DND-41 (cell line): ENCODE measurements around the gene SV2B.

ENCODE experiments used
- ATAC-seq: fragments of 200-7000 bp; cut with Tn5 transposase; 3 replicates; pipeline ENCODE4 v1.9.1; 2021; ENCODE audit warnings: low read depth; ENCODE audit not compliant: insufficient read depth
- DNase-seq: peaks from one replicate; pipeline ENCODE4 v3.0.0-alpha.2; 2020
- H2AFZ ChIP-seq: 2 replicates; pipeline ENCODE4 v1.6.0; 2012; ENCODE audit warnings: low read depth, low read length
- H3K27ac ChIP-seq: 2 replicates; pipeline ENCODE4 v1.5.1; 2012; ENCODE audit warnings: low read length, inconsistent platforms
- H3K27me3 ChIP-seq: fragments of 200-600 bp; sonication (generic); 2 replicates; pipeline ENCODE4 v1.6.0; 2012; ENCODE audit warnings: low read length, mild to moderate bottlenecking, inconsistent platforms; ENCODE audit not compliant: insufficient read depth, poor library complexity
- H3K36me3 ChIP-seq: 2 replicates; pipeline ENCODE4 v1.5.1; 2012; ENCODE audit warnings: low read length, inconsistent platforms; ENCODE audit not compliant: insufficient read depth
- H3K4me1 ChIP-seq: 2 replicates; pipeline ENCODE4 v1.5.1; 2012; ENCODE audit warnings: mild to moderate bottlenecking, low read length; ENCODE audit not compliant: insufficient read depth
- H3K4me2 ChIP-seq: 2 replicates; pipeline ENCODE4 v1.6.0; 2012; ENCODE audit warnings: mild to moderate bottlenecking, moderate library complexity, low read length, inconsistent platforms; ENCODE audit not compliant: insufficient read depth
- H3K4me3 ChIP-seq, 2 experiments: fragments of 200-600 bp in 1 of 2; shearing (Covaris generic) in 1 of 2; 2 replicates each; pipeline ENCODE4 v1.5.1; 2012 to 2016; ENCODE audit warnings: inconsistent platforms in 2 of 2, low read length in 2 of 2, mild to moderate bottlenecking in 2 of 2, low read depth in 1 of 2, moderate library complexity in 1 of 2
- H3K79me2 ChIP-seq: 2 replicates; pipeline ENCODE4 v1.6.0; 2012; ENCODE audit warnings: low read length, inconsistent platforms; ENCODE audit not compliant: insufficient read depth
- H3K9ac ChIP-seq: 2 replicates; pipeline ENCODE4 v1.6.0; 2012; ENCODE audit warnings: low read depth, mild to moderate bottlenecking, inconsistent platforms, low read length, moderate library complexity
- H3K9me3 ChIP-seq: 2 replicates; pipeline ENCODE4 v1.5.1; 2012; ENCODE audit warnings: low read length, moderate library complexity, mild to moderate bottlenecking, inconsistent platforms; ENCODE audit not compliant: insufficient read depth, severe bottlenecking
- H4K20me1 ChIP-seq: 2 replicates; pipeline ENCODE4 v1.6.0; 2012; ENCODE audit warnings: low read length; ENCODE audit not compliant: insufficient read depth
- EZH2 ChIP-seq: IDR thresholded peaks from 3 replicates; pipeline ENCODE4 v1.6.1; 2012; ENCODE audit warnings: borderline replicate concordance, low read depth, mild to moderate bottlenecking, moderate library complexity, low read length, inconsistent platforms; ENCODE audit not compliant: severe bottlenecking
- TF ChIP-seq, protein P1 (sequence below): IDR thresholded peaks from 2 replicates; pipeline ENCODE4 v1.5.1; 2012; ENCODE audit warnings: borderline replicate concordance, low read length, moderate library complexity, mild to moderate bottlenecking; ENCODE audit not compliant: poor library complexity, severe bottlenecking; ENCODE audit errors: extremely low read depth

Gene SV2B

DNA sequence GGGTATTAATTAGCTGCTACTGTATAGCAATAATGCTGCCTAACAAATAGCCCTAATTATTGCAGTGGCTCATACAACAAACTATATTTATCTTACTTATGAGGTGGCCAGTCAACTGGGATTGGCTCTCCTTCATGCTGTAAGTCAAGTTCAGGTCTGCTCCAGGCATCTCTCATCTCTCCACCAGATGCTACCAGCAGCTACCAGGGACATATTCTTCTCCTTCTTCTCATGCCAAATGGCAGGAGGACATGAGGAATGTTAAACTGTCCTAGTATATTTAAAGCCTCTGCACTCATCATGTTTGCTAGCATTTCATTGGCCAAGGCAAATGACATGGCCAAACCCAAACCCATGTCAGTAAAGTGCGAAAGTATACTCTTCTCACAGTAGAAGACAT is 17.3 kb downstream of the SV2B start:
- Histone ChIP-seq H3K4me3 (no peak overlapping the region), H3K9me3 (no peaks in the 10 kb centered on the region), H3K27me3 (no peaks in the 10 kb centered on the region), H3K9ac (no peak overlapping the region), H3K79me2 (no peaks in the 10 kb centered on the region), H4K20me1 (no peaks in the 10 kb centered on the region), H3K4me1 (no peaks in the 10 kb centered on the region), H3K27ac (no peak overlapping the region), H3K4me2 (no peak overlapping the region), H2AFZ (no peak overlapping the region), H3K36me3 (no peaks in the 10 kb centered on the region)
- TF ChIP-seq, protein P1, sequence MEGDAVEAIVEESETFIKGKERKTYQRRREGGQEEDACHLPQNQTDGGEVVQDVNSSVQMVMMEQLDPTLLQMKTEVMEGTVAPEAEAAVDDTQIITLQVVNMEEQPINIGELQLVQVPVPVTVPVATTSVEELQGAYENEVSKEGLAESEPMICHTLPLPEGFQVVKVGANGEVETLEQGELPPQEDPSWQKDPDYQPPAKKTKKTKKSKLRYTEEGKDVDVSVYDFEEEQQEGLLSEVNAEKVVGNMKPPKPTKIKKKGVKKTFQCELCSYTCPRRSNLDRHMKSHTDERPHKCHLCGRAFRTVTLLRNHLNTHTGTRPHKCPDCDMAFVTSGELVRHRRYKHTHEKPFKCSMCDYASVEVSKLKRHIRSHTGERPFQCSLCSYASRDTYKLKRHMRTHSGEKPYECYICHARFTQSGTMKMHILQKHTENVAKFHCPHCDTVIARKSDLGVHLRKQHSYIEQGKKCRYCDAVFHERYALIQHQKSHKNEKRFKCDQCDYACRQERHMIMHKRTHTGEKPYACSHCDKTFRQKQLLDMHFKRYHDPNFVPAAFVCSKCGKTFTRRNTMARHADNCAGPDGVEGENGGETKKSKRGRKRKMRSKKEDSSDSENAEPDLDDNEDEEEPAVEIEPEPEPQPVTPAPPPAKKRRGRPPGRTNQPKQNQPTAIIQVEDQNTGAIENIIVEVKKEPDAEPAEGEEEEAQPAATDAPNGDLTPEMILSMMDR, result no peak
- TF ChIP-seq EZH2, result no peak
- ATAC-seq (no peak), DNase-seq (no peak)

- TF ChIP-seq, protein P1, result no peak
- no peak for TF ChIP-seq EZH2
- H3K79me2 ChIP-seq, result no peaks in the 10 kb centered on the region
- H3K9ac ChIP-seq, result no peak overlapping the region
- no peak overlapping the region for H3K4me3 ChIP-seq
- H3K4me1 ChIP-seq, result no peaks in the 10 kb centered on the region
- H3K9me3 ChIP-seq, result no peaks in the 10 kb centered on the region
- H4K20me1 ChIP-seq, result no peaks in the 10 kb centered on the region
- H3K27me3 ChIP-seq, result no peaks in the 10 kb centered on the region
- H2AFZ ChIP-seq, result no peak overlapping the region
- no peak overlapping the region for H3K4me2 ChIP-seq
- ATAC-seq (no peak), DNase-seq (no peak)
- no peaks in the 10 kb centered on the region for H3K36me3 ChIP-seq
- H3K27ac ChIP-seq, result no peak overlapping the region
These were observed 18.9 kb downstream of the SV2B start for GRCh38 chr15:91118817-91119590.

DNA sequence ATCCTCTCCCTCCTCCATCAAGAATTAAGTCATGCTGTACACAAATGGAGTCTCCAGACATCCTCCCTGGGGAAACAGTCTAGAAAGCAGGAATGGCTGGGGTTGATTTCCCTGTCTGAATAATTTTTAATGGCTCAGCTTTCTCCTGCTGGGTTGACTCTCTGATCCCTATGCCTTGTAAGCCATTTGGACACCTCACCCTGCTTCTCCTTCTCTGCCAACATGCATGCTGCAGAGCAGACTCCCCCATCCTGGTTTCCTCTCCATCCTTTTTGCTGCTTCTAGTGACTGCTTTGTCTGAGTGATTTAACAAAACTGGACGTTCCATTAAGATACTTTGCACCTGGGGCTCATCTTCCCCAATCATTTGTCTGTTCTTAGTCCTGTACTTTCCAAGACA is 22.2 kb downstream of the SV2B start:
- Histone ChIP-seq H3K79me2 (no peaks in the 10 kb centered on the region), H3K27ac (no peak overlapping the region), H3K4me2 (no peak overlapping the region), H3K36me3 (no peaks in the 10 kb centered on the region), H3K9me3 (no peaks in the 10 kb centered on the region), H3K9ac (no peak overlapping the region), H4K20me1 (no peaks in the 10 kb centered on the region), H3K27me3 (peaks cover 5% of the 10 kb centered on the region), H2AFZ (no peak overlapping the region), H3K4me1 (no peaks in the 10 kb centered on the region), H3K4me3 (no peak overlapping the region)
- DNase-seq, result no peak
- TF ChIP-seq EZH2, result no peak
- TF ChIP-seq, protein P1, result no peak
- ATAC-seq, result no peak
